ENCODE measurements around the gene LSP1.
"Not testable (repeated sequence)": the region's sequence is repeated elsewhere in the genome, so short reads cannot be mapped to it uniquely, and the experiment has no call there.

The LSP1 gene

DNA sequence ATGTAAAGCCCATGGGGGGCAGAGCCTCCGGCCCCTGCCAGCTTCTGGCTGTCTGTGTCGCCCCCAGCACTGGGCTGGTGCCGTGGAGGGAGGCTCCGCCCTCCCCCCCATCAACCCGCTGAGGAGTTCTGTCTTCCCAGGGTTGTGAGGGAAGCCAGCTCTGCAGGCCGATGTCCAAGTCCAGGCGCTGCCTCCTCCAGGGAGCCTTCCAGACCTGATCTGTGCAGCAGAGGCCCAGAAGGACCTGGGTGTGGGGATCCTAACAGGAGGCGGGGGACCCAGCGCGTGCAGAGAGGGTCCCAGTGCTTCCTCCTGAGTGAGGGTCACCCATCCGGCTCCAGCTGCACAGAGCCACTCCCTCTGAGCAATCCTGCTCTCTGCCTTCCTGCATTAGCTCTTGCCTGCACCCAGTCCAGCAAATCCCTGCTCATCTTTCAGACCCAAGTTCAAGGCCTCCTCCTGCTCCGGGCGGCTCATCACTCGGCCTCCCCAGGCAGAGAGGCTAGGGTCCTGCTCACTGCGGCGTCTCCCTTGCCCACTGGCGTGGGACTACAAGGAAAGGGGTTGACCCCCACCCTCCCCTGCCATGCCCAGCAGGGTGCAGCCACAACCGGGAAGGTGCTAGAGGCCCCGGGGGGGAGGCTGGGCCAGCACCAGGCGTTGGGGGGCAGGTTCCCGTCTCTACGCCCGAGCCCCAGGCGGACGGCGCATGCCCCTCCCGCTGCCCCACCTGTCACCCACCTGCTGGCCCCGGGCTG, 22.4 kb downstream of the LSP1 start:
- no peak overlapping the region for H3K4me2 ChIP-seq (ENCODE audit: low read depth, low read length)
- DNase-seq, result no peak

DNA sequence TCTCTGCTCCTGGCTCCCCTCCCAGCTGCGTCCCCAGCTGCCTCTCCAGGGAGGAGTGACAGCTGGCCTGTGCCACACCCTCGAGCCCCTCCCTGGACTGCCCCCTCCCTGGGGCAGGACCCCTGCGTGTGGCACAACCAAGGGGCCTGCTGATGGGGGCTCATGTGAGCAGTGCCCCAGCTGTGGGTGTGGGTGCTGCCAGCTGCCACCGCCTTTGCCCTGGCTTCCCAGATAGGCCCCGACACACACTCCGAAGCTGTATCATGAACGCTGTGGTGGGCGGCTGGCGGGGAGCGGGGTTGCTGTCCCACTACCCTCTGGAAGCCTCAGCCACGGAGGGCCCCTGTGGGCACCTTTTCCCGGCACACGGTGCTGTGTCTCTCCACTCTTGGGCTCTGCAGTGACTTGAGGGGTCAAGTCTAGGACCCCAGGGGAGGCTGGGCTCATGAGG, 23.0 kb downstream of the LSP1 start:
- H3K27ac ChIP-seq (ENCODE audit: low read length); H3K4me3 ChIP-seq (ENCODE audit: low read length); H3K27me3 ChIP-seq (replicated peaks; ENCODE audit: insufficient read depth, low read length); H3K9me3 ChIP-seq (replicated peaks; ENCODE audit: insufficient read depth, low read length); H3F3A ChIP-seq (ENCODE audit: insufficient read depth, low read length); H4K20me1 ChIP-seq (ENCODE audit: insufficient read depth, low read length); DNase-seq; H3K4me2 ChIP-seq (ENCODE audit: low read depth, low read length); H3K36me3 ChIP-seq (replicated peaks; ENCODE audit: insufficient read depth, low read length); H3K4me1 ChIP-seq (ENCODE audit: low read length); H2AFZ ChIP-seq (ENCODE audit: low read length); H3K79me2 ChIP-seq (ENCODE audit: low read length); H3K9ac ChIP-seq (ENCODE audit: low read length); H3K9me2 ChIP-seq (replicated peaks; ENCODE audit: insufficient read depth, low read length): not testable (repeated sequence)

More for the DNA sequence above, 22.4 kb downstream of the LSP1 start:
- Histone ChIP-seq H3K9me2 (replicated peaks; ENCODE audit: insufficient read depth, low read length) (no peaks in the 10 kb centered on the region), H3F3A (ENCODE audit: insufficient read depth, low read length) (no peaks in the 10 kb centered on the region), H3K27ac (ENCODE audit: low read length) (no peak overlapping the region), H3K9ac (ENCODE audit: low read length) (no peak overlapping the region), H3K9me3 (replicated peaks; ENCODE audit: insufficient read depth, low read length) (no peaks in the 10 kb centered on the region), H2AFZ (ENCODE audit: low read length) (no peak overlapping the region), H4K20me1 (ENCODE audit: insufficient read depth, low read length) (no peaks in the 10 kb centered on the region), H3K4me1 (ENCODE audit: low read length) (no peaks in the 10 kb centered on the region), H3K79me2 (ENCODE audit: low read length) (peaks cover 3% of the 10 kb centered on the region; the same call in 1 of the 2 replicates), H3K27me3 (replicated peaks; ENCODE audit: insufficient read depth, low read length) (no peaks in the 10 kb centered on the region), H3K36me3 (replicated peaks; ENCODE audit: insufficient read depth, low read length) (no peaks in the 10 kb centered on the region), H3K4me3 (ENCODE audit: low read length) (no peak overlapping the region)
- TF ChIP-seq, protein P1, sequence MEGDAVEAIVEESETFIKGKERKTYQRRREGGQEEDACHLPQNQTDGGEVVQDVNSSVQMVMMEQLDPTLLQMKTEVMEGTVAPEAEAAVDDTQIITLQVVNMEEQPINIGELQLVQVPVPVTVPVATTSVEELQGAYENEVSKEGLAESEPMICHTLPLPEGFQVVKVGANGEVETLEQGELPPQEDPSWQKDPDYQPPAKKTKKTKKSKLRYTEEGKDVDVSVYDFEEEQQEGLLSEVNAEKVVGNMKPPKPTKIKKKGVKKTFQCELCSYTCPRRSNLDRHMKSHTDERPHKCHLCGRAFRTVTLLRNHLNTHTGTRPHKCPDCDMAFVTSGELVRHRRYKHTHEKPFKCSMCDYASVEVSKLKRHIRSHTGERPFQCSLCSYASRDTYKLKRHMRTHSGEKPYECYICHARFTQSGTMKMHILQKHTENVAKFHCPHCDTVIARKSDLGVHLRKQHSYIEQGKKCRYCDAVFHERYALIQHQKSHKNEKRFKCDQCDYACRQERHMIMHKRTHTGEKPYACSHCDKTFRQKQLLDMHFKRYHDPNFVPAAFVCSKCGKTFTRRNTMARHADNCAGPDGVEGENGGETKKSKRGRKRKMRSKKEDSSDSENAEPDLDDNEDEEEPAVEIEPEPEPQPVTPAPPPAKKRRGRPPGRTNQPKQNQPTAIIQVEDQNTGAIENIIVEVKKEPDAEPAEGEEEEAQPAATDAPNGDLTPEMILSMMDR (IDR thresholded peaks at IDR 0.05; ENCODE audit: low read length), result no peak
- TF ChIP-seq EZH2 (optimal IDR thresholded peaks at IDR 0.05; ENCODE audit: low read depth, low read length) (no peak), EZH2phosphoT487 (IDR thresholded peaks at IDR 0.05; ENCODE audit: low read length) (no peak)

DNA sequence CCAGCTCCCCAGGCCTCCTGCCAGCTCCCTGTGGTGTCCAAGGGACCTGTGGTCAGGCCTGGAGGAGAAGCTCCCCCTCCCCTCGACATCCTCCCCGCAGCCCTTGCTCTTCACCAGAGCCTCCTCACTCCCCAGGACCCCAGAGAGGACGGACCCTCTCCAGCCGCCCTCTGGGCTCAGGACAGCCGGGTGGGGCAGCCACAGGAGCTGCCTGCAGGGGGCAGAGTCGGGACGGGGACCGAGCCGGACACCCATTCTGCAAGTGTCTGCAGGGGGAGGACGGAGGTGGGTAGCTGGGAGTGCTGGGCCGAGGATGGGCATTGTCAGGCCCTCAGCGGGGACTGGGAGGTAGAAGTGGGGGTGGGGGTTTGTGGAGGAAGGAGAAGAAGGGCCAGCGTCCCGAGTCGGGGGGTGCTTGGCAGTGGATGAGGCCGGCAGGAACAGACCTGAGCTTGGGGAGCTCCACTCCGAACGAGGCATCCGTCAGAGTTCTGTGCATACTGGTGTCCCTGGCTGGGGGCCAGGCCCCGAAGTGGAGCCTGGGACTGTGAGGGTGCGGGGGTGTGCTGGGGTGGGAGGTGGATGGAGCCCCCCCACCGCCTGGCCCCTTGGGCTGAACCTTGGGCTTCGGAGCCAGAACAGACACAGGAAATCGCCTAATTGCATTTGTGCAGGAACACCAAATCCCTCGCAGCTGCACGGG, 23.6 kb downstream of the LSP1 start:
- Histone ChIP-seq H3K9me3 (replicated peaks; ENCODE audit: insufficient read depth, low read length) (no peaks in the 10 kb centered on the region), H3K36me3 (replicated peaks; ENCODE audit: insufficient read depth, low read length) (no peaks in the 10 kb centered on the region), H4K20me1 (ENCODE audit: insufficient read depth, low read length) (no peaks in the 10 kb centered on the region), H3K4me3 (ENCODE audit: low read length) (no peak overlapping the region), H3K4me2 (ENCODE audit: low read depth, low read length) (no peak overlapping the region), H3K27me3 (replicated peaks; ENCODE audit: insufficient read depth, low read length) (no peaks in the 10 kb centered on the region), H3K9me2 (replicated peaks; ENCODE audit: insufficient read depth, low read length) (no peaks in the 10 kb centered on the region), H2AFZ (ENCODE audit: low read length) (no peak overlapping the region), H3K9ac (ENCODE audit: low read length) (no peak overlapping the region), H3K79me2 (ENCODE audit: low read length) (no peaks in the 10 kb centered on the region), H3K4me1 (ENCODE audit: low read length) (no peaks in the 10 kb centered on the region), H3K27ac (ENCODE audit: low read length) (no peak overlapping the region), H3F3A (ENCODE audit: insufficient read depth, low read length) (no peaks in the 10 kb centered on the region)
- TF ChIP-seq EZH2 (optimal IDR thresholded peaks at IDR 0.05; ENCODE audit: low read depth, low read length), result no peak
- TF ChIP-seq, protein P1 (IDR thresholded peaks at IDR 0.05; ENCODE audit: low read length), result peak; percentile 48
- DNase-seq, result no peak

Data from MM.1S (cell line).